Large intestine (tissue), 3 donors: Measurements from ENCODE around the gene TBX2. TPM values are rescaled to one million over a fixed set of nuclear protein-coding genes. Genes with fewer than 3 reads are reported as not detected.

Experiments
- DNase-seq, 2 donors: peaks; one replicate each; pipeline versions ENCODE4 v3.0.0 to v3.0.0-alpha.2; 2013
- H3K27ac ChIP-seq: one replicate; pipeline ENCODE4 v1.5.1; 2013; ENCODE audit warnings: low read length
- H3K27me3 ChIP-seq: 2 replicates; pipeline ENCODE4 v1.6.1; 2013; ENCODE audit warnings: low read length; ENCODE audit not compliant: control insufficient read depth, insufficient read depth
- H3K36me3 ChIP-seq: 2 replicates; pipeline ENCODE4 v1.6.1; 2013; ENCODE audit warnings: low read length; ENCODE audit not compliant: control insufficient read depth, insufficient read depth
- H3K4me1 ChIP-seq: one replicate; pipeline ENCODE4 v1.6.1; 2013; ENCODE audit warnings: low read length; ENCODE audit not compliant: control insufficient read depth, insufficient read depth
- H3K4me3 ChIP-seq: one replicate; pipeline ENCODE4 v1.5.1; 2013; ENCODE audit warnings: low read length
- H3K9me3 ChIP-seq: one replicate; pipeline ENCODE4 v1.6.1; 2013; ENCODE audit warnings: mild to moderate bottlenecking, low read depth, low read length, moderate library complexity; ENCODE audit not compliant: control insufficient read depth
- WGBS: methylation state at CpG from one replicate; pipeline ENCODE4 v1.1.5; 2013; ENCODE audit warnings: low lambda C conversion rate; ENCODE audit not compliant: insufficient coverage; 5-methylcytosine and 5-hydroxymethylcytosine counted together
- polyA plus RNA-seq: library from polyadenylated mRNA; unstranded; fragments of 120-200 nt; gene quantifications from one replicate; pipeline ENCODE4 v1.2.1, GENCODE V29; 2013

TBX2 gene
- polyA plus RNA-seq, 1 donor = 12.0 TPM

DNA sequence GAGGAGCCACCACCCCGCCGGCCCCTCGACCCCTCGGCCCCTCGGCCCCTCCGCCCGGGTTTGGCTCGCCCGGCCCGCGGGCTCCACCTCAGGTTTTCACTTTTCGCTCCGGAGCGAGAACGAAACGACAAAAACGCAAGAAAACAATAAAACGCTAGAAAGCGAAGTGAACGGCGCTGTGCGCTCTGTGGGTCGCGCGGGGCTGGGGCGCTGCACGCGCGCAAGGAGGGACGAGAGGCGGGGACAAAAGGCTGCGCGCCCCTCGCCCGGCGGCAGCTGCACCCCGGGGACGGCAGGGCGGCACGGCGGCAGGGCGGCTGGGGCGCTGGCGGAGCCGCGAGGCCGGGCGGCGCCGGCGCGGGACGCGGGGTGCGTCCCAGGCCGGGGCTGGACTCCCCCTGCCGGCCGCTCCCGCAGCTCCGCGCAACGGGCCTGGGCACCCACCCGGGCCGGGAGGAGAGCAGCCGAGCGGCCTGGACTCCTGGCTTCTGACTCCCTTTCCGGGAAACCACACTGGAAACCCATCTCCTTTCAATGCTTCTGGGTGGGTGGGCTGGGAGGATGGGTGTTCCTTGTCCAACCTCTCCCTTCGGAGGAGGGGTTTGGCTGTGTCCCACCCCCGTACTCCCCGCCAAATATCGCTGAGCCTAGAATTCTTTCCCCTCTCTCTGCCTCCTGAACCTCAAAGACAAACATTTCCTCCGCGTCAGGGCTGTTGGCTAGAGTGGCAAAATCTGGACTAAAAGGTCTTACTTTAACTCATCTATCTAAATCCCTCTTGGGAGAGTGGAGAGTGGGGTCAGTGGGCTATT is 9.9 kb downstream of the TBX2 start:
- Histone ChIP-seq H3K9me3 (peaks cover 26% of the 10 kb centered on the region), H3K27ac (peak overlapping the region; percentile 10), H3K36me3 (peaks cover 7% of the 10 kb centered on the region), H3K4me3 (peak overlapping the region; percentile 16), H3K4me1 (peaks cover 22% of the 10 kb centered on the region), H3K27me3 (peaks cover 86% of the 10 kb centered on the region)
- WGBS = no CpG with 5 or more reads among the region's 73 CpGs
- peak in 1 of 2 donors; percentile 67 for DNase-seq

DNA sequence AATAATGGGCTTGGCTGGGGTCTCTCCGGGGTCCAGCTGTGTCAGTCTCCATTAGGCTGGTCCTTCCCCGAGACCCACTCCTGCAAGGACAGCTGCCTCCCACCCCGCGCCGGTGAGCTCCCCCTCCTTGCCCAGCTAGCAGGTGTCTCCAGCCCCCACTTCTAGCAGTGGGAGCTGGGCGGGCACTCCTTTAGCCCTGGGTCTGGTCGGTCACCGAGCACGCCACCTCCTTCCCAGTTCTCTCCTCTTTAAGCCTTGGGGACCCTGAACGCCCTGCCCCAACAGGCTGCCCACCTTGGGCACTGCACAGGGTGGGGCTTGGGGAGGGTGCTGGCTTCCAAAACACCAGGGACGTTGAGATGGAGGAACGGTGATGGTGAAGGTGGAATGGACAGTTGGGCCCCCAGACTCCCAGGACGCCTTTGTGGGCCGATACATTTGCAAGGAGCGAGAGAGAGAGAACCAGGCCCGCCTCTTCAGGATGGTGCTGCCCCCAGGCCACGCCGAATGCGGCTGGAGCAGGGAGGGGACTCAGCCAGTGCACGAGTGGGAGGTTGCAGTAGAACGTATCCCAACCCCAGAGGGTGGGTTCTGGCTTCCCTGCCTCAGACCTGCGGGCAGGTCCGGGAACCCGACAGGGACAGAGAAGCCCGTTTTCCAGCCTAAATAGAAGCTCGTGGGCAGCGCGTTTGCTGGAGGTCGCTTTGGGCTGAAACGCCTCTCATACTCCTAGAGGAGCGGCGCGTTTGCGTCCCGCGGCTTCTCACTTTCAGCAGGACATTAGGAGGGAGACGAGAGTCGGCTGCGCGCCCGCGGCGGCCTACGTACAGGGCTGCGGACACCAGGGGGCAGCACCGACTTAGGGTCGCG is 10.7 kb downstream of the TBX2 start:
- peaks cover 3% of the 10 kb centered on the region for H3K36me3 ChIP-seq
- no CpG with 5 or more reads among the region's 48 CpGs for WGBS
- H3K4me1 ChIP-seq = peaks cover 17% of the 10 kb centered on the region

DNA sequence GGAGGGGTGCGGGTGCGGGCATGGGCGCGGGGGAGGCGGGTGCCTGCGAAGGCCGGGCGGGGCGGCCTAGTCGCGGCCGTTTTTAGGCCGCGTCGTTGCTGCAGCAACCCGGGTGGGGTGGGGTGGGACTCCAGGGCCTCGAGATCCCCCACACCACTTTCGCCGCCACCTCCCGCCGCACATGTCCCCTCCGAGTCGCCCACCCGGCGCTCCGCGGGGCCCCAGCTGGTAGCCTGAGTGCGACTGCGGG is 11.3 kb downstream of the TBX2 start:
- peak in 1 of 2 donors; percentile 59 for DNase-seq
- Histone ChIP-seq H3K4me3 (peak overlapping the region; percentile 39), H3K27me3 (peaks cover 72% of the 10 kb centered on the region), H3K36me3 (peaks cover 3% of the 10 kb centered on the region), H3K4me1 (peaks cover 17% of the 10 kb centered on the region), H3K9me3 (peaks cover 17% of the 10 kb centered on the region), H3K27ac (peak overlapping the region; percentile 39)
- no CpG with 5 or more reads among the region's 29 CpGs for whole genome bisulfite sequencing

More for the DNA sequence above, 10.7 kb downstream of the TBX2 start:
- Histone ChIP-seq H3K9me3 (peaks cover 20% of the 10 kb centered on the region), H3K27me3 (peaks cover 77% of the 10 kb centered on the region), H3K27ac (peak overlapping the region; percentile 10), H3K4me3 (peak overlapping the region; percentile 23)
- peak in 1 of 2 donors; percentile 73 for DNase-seq

DNA sequence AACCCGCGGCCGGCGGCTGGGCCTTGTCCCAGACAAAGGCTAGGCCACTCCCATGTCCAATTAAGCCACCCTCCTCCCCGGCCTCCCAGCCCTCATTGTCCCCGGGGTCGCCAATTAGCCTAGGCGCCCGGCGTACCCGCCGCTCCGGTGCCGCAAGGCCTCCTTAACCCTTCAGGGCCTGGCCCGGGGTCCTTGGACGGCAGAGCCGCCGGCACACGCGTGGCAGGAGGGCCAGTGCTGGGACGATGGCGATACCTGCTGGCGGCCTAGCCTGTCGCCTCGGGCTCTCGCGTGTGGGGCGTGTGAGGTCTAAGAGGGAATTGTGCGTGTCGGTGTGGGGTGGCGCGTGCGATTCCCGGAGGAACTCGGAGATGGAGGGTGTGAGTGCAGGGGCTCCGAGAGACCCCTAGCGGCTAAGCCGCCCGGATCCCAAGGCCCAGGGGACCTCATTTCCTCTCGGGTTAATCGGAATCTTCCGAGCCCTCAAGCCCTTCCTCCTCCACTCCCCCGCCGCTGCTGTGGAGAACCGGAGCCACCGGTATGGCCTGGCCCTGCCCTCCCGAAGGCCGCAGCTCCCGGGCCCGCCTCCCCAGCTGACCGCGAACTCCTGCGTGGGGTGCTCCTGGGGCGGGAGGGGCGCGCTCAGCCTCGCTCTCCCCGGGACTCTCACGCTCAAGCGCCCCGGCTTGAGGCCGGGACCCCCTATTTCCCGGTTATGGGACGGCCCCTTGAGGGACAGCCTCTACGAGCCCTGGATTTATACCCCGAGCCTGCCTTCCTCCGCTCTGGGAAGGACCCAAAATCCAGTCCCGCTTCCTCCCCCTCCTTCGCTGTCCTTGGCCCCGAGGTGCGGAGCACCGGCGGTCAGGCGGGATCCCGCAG is 11.9 kb downstream of the TBX2 start:
- no CpG with 5 or more reads among the region's 75 CpGs for WGBS
- H3K4me3 ChIP-seq = peak overlapping the region; percentile 39
- peaks cover 17% of the 10 kb centered on the region for H3K4me1 ChIP-seq
- peaks cover 66% of the 10 kb centered on the region for H3K27me3 ChIP-seq
- DNase-seq = peak in 1 of 2 donors; percentile 59
- peaks cover 3% of the 10 kb centered on the region for H3K36me3 ChIP-seq
- peaks cover 17% of the 10 kb centered on the region for H3K9me3 ChIP-seq
- H3K27ac ChIP-seq = peak overlapping the region; percentile 39

DNA sequence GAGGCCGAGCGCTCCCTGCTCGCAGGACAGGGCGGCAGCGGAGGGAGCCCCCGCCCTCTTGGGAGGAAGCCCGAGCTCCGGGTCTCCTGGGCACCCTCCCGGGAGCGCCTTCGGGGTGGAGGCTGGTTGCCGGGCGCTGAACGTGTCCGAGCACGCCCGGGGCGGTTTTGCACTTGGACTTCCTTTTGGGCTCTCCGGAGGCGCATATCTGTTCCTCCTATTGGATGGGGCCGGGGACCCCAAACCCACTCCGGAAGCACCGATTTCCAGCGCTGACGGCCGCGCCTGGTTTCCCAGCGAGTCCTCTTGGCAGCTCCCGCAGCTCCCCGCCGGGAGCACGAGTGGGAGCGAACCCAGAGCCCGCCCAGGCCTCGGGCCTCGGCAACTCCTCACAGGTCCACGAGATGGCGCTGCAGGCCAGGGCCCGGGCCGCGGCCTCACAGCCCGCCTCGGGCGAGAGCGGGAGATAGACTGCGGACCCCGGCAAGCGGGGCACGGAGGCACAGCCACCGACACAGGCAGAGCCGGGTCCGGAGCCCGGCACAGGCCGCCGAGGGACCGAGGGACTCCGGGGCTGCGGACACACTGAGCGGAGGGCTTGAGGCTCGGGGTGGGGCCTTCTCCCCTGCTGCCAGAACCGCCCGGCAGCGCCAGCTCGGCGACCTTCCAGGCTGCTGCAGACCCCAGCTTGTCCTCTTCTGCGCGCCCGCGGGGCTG is 12.7 kb downstream of the TBX2 start:
- peak; percentile 68 to 80 for DNase-seq
- WGBS = no CpG with 5 or more reads among the region's 69 CpGs
- Histone ChIP-seq H3K36me3 (peaks cover 3% of the 10 kb centered on the region), H3K4me1 (peaks cover 22% of the 10 kb centered on the region), H3K4me3 (peak overlapping the region; percentile 39), H3K27me3 (peaks cover 60% of the 10 kb centered on the region), H3K9me3 (peaks cover 17% of the 10 kb centered on the region), H3K27ac (peak overlapping the region; percentile 39)

DNA sequence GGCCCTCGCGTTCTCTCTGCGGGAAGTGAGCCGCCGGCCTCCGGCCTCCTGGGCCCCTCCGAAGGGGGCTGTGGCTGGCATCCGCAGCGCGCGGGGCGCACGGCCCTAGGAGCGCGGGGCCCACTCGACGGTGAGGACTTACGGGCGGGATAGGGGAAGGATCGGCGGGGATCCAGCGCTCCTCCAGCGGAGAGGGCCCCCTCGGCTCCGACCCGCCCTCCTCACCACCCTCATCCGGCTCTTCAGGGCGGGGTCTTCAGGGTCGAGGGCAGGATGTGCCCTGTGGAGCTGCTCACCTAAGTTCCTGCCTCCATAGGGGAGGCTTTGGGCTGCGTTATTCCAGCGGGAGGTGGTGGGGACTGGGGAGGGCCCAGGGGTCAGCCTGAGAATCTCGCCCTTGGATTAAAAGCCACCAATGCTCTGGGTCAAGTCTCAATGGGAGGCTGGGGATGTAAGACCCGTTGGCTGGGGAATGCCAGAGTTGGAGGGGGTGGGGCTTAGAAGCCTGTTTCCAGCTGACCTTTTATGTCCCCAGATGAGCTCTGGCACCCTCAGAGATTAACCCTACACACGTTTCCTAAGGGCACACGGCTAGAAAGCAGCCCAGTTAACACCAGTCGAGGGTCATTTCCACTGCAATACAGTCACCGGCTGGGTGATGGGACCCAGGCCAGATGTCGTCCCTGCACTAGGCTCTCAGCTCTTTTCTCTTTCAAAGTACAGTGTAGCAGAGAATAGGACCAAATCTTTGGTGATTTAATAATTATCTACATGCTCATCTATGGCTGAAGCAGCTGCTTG is 13.4 kb downstream of the TBX2 start:
- no peak for DNase-seq
- 13% methylated on average over 3 of the region's 38 CpGs for WGBS
- H3K27me3 ChIP-seq = peaks cover 52% of the 10 kb centered on the region
- peaks cover 22% of the 10 kb centered on the region for H3K4me1 ChIP-seq
- H3K9me3 ChIP-seq = peaks cover 14% of the 10 kb centered on the region
- peak overlapping the region; percentile 39 for H3K4me3 ChIP-seq
- H3K27ac ChIP-seq = peak overlapping the region; percentile 21
- H3K36me3 ChIP-seq = peaks cover 3% of the 10 kb centered on the region

DNA sequence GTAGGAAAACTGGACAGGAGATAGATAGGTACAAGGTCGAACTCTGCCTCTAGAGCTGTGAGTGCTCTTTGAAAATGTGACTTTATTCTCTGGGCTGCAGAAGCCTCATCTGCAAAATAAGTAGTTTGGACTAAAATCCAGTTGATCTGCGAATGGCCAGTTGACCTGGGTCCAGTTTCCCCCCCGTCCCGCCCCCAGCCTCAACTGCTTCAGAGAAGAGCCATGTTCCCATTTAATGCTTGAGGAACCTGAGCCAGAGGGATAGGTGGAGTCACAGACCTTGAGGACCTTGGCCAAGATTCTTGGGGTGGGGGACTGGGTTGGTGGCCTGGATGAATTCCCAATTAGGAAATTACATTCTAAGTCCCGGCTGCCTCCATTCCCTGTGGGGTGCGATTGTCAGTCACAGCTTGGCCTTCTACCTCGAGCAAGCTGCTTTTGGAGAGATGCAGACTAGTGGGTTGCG is 14.1 kb downstream of the TBX2 start:
- H3K4me1 ChIP-seq = peaks cover 19% of the 10 kb centered on the region
- WGBS = no CpG with 5 or more reads among the region's 8 CpGs
- no peaks in the 10 kb centered on the region for H3K36me3 ChIP-seq
- H3K27ac ChIP-seq = no peak overlapping the region
- H3K27me3 ChIP-seq = peaks cover 46% of the 10 kb centered on the region
- peak in 1 of 2 donors; percentile 0 for DNase-seq
- peaks cover 10% of the 10 kb centered on the region for H3K9me3 ChIP-seq
- no peak overlapping the region for H3K4me3 ChIP-seq

DNA sequence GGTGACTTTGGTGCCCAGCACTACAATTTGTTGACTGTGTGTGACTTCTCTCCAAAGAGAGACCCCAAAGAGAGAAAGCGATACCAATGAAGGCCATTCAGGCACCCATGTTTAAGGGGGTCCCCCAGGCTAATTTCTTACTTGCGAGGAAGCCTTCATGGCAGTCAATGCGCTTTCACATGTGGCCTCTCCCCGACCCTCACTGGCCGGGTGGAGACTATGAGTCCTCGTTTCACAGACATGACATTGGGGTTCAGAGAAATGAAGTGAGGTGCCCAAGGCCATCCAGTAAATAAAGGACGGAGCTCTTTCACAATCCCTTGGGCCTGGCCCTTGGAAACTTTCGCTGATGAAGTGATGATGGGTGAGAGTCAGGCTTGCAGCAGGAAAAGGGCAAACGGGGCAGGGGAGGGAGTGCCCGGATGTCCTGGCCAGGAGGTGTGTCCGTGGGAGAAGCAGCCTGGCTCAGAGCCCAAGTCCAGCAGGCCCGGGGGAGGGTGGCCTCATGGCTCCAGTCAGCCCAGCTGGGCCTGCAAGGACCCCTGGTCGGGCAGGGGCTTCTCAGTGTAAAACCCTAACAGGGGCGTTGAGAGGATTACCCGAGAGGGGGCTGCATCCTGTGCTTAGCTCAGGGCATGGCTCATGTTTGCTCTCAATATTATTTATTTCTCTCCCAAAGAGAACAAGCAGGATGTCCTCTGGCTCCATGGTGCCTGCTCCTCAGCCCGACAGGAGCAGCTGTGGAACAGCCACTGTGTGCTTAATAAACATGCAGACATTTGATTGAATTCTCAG is 14.7 kb downstream of the TBX2 start:
- H3K27me3 ChIP-seq = peaks cover 39% of the 10 kb centered on the region
- no peak overlapping the region for H3K27ac ChIP-seq
- peaks cover 16% of the 10 kb centered on the region for H3K4me1 ChIP-seq
- H3K9me3 ChIP-seq = peaks cover 10% of the 10 kb centered on the region
- H3K4me3 ChIP-seq = no peak overlapping the region
- DNase-seq = peak in 1 of 2 donors; percentile 2
- no peaks in the 10 kb centered on the region for H3K36me3 ChIP-seq
- WGBS = no CpG with 5 or more reads among the region's 16 CpGs
